DMS153 treated with DMSO at 0.1 percent for 48 hours (cell line): ENCODE measurements around the gene MUC15.

Source experiments
- DNase-seq: peaks from one replicate; lab custom pipeline; 2025; ENCODE audit not compliant: unreplicated experiment; lab: John Stamatoyannopoulos, UW

MUC15 gene

DNA sequence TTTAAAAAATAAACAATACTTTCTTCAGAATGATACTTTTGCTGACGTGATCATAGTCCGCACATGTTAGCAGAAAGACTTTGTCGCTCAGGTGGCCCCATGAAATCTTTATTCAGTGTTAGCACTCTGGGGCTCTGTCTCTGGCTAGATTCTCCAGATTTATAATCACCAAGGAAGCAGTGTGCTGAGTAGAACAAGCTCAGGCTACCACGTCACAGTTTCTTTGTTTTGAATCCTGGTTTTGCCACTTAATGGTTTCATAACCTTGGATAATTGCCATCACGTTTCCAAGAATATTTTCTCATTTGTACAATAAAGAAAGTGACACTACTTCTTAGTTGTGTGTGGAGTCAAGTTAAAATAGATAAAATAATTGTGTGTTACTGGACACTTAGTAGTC, 3.9 kb upstream of the MUC15 start:
- no peak for DNase-seq

DNA sequence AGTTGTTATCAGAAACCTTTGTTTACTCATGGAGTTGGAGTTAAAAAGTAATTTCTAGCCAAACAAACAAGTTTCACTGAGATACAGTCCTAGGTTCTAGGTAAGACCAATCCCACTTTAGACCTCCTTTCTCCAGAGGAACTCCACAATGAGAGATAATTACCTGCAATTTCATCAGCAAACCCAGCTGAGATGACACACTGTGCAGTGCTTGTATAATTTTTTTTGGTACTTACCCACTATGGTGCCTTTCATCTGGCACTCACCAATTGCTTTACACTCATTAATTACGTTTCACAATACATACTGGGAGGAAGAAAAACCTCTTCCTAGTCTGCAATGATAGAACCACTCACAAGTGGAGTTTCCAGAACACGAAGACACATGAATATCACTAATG, 1.8 kb upstream of the MUC15 start:
- DNase-seq = no peak

DNA sequence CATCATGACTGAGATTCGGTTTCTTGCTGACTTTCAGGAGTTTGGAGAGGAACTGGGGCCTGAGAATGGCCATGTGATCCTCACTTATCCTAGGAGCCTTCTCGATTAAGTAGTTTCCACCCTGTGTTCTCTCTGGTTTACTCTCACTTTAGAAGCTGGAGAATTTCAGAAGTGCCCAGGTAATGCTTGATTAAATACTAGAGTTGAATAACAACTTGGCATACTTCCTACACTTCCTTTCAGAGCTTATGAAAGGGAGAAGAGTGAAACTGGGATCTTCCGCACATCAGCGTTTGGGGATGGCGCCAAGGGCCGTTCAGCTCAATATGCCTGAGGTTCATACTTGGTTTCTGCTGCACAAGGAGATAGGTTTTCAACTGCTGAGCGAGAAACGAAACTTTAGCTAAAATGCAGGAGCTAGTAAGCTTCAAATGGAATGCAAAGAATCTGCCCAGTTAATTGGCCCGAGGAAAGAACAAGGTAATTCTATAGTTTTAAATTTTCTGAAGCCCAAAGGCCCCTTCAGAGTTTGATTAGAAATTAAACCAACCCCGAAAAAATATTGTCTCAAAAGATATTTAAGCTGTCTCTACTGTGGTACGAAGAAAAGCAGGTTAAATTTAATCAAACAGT, 823 bp upstream of the MUC15 start:
- no peak for DNase-seq

DNA sequence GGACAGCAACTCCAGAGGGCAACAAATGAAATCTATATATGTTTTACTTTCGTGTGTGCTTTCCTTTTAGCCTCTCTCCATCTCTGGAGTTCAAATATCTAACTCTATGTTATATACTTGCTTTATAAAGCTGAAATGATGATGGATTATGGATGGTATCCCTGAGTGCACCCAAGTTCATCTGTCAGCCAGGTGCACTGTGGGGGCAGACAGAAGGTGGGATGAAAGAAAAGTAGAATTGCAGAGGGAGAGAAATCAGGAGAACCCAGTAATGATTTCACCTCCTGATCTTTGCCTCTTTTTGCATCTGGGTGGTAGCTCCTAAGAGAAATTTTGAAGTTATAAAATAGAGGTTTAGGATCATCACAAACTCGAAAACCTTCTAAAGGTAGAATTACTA, 2.4 kb downstream of the MUC15 start:
- no peak for DNase-seq

DNA sequence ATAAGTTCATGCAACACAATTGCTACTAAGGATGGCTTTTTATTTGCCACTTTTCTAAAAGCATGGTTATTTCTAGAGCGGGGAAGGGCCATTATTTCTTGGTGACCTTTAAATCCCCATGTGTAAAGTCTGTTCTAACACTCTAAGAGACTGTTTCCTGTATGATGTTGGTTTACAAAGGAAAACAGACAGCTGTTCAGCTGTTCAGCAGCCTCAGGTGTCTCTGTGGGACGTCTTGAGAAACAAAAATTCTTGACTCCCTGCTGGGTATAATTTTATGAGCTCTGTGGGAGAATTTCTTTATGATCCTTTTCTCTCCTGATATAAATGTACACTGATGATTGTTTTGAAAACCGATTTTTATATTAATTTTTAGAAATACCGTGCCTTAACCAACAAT, 13.9 kb downstream of the MUC15 start:
- no peak for DNase-seq

DNA sequence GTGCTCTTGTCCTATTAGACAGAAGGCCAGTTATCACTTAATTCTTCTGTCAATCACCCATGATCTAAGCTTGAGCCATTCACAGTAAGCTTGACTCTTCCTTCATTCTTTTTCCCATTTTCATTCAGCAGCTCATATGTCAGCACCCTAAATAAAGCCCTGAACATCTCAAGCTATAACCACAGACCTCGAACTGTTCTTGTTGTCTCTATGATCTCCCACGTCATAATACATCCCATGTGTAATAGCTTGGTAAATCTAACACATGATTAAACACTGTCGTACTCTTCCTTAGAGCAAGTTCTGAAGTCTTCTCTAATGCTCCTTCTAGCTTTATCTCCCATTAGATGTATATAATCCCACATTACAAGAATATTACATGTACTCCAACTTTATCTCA, 14.4 kb downstream of the MUC15 start:
- no peak for DNase-seq

DNA sequence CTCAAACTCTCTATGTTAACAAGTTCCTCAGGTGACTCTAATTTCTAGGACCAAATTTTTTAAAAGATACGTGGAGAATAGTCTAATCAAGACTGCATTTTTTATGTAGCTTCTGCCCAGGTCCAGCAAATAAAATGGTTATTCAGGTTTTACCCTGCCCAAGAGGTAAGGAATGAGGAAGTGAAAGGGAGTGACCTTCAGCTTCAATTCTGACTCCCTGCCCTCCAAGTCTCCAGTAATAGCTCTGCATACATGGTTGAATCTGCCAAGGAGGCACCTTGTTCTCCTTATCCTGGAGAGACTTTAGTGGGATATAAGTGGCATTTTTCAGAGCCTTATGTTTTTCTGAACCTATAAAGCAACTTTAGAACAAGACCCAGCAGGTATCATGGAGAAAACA, 15.5 kb downstream of the MUC15 start:
- DNase-seq = no peak

DNA sequence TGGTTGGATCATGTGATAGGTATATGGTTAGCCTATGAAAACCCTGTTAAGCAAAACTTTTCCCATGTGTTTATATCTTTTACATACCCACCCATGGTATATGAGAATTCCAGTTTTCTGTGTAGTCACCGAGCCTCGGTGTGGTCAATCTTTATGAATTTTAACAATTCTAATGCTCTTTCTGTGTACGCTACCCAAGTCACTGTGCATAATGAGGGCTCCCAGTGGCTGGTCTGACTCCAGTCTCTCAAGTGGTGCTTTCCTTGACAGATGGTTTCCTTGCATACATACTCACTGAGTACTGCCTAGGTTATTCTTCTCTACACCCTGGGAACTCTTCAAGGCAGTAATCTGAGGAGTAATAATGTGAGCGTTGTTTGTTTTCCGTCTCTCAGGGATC, 17.6 kb downstream of the MUC15 start:
- no peak for DNase-seq

DNA sequence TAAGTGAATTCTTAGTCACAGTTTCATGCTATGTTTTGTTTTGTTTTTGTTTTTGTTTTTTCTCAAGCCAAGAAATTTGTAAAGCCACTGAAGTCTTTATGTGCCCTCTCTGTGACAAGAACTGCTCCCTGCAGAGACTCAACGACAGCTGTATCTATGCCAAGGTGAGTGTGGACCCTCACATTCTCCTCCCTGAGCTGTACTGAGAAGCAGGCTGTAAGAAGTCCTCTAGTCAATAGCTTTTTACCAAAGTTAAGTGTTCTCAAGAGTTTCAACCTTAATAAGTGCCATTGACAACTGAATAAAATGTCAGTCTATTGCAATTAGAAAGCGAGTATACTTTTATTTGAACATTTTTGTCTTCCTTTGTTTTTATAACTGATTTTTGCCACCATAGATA, 18.9 kb downstream of the MUC15 start:
- DNase-seq = no peak

DNA sequence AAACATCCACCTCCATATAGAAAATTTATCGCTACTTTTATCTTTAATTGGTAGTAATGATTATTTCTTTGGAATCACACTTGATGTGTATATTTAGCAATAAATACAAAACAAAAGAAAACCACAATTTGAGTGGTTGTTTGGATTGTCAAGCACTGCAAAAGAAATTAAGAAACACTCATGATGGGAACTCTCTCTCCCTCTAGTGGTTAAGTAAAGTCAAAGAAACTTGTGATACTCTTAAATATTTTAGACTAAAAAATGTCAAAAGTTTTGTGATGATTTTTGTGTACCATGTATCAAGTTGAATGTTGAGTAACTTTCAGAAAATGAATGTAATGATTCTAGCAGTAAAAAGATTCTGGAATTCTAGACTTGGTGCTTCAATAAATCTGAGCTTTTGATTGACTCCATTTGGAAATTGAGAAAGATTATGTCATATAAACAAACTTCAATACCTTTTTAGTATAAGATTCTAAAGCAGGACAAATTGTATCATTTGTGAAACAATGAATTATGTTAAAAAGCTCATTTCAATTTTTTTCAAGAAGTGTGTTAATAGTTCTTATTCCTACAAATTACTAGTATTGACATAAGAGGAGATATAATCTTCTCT, 20.8 kb downstream of the MUC15 start:
- no peak for DNase-seq

DNA sequence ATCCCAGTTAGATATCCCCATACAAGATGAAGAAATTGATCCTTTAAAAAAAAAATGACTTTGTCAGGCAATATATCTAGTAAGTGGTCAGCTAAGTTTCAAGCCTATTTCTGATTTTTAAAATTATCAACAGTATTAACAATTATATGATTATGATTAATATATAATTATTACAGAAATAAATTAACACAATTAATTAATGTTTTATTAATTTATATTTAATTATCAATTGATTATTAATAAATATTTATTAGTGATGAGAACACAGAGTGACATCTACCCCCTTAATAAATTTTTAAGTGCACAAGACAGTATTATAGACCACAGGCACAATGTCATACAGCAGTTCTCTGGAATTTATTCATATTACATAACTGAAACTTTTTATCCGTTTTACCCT, 22.0 kb downstream of the MUC15 start:
- DNase-seq = no peak

DNA sequence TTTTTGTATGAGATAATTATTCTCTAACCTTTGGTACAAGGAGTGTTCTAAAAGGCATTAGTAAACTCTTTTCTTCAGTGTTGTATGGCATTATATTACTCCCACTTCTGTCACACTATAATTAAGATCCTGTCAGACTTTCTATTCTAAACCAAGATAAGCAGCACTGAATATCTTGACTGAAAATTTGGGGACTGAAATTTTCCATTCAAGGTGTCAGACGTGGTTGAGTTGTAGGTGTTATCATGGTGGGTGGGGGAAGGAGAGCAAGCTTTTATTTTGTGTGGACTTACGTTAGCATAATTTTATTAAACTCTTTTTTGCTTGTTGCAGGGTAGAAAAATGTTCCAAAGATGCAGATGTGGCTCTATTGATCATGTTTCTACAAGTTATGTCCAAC, 22.9 kb downstream of the MUC15 start:
- DNase-seq = no peak

DNA sequence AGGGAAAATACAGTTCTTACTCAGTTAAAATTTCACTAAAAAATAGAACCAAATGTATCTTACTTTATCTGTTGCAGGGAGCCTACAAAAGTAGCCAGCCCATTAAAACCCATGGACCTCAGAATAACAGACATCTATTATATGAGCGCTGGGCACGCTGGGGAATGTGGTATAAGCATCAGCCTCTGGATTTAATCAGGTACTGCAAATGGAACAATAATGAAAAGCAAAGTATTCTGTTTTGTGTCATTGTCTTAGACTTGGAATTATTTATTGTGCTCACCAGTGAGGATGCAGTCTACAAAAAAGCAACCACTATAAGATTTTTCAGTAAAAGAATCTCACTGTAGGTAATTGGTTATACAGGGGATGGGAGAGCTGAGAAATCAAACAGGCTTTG, 30.2 kb downstream of the MUC15 start:
- no peak for DNase-seq

DNA sequence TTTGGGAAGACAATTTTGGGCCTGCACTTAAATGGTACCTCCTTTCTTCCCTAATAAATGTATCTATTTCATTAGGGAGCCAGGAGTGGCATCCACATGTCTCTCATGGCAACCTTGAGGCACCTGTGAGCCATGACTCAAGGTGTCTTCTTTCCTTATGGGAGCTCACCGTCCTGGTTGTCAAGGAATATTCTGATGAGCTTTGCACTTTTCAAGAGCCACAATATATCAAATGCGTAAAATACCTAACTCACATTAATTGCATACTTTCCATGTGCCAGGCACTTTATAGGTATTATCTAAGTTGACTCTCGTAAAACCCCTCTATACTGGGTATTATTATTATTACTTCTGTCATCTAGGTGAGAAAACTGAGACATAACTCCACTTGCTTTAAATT, 32.5 kb downstream of the MUC15 start:
- DNase-seq = no peak

DNA sequence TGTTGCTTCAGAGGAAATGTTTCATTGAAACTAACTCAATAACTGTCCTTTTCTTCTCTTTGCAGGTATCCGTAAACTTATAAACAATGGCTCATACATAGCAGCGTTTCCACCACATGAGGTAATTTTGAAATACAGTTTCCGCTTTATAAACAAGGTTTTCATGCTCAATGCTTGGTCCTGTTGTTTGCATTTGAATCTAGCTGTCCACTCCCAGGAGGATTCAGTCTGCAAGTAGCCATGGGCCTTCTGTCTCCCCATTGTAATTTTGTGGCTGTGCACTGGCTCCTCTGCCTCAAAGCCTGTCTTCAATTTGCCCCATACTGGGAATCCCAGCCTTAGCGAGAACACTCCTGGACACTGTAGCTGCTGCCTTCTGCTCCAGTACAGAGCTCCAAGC, 34.7 kb downstream of the MUC15 start:
- no peak for DNase-seq

DNA sequence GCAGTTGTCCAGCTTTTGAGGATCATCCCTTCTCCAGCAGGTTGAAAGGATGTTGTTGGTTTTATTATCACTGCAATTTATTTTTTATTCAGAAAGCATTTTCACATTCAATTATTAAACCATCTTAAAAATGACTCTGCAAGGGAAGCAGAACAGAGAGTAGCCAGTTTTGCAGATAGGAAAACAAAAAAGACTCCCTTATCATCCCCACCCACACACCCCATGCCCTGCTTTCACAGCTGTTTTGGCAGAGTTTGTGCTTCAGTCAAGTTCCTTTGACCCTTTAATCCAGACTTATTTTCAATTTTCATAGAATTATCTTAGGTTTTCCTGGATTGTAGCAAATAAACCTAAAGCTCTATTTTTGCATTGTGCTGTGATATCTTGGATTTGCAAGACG, 44.4 kb downstream of the MUC15 start:
- DNase-seq = no peak

DNA sequence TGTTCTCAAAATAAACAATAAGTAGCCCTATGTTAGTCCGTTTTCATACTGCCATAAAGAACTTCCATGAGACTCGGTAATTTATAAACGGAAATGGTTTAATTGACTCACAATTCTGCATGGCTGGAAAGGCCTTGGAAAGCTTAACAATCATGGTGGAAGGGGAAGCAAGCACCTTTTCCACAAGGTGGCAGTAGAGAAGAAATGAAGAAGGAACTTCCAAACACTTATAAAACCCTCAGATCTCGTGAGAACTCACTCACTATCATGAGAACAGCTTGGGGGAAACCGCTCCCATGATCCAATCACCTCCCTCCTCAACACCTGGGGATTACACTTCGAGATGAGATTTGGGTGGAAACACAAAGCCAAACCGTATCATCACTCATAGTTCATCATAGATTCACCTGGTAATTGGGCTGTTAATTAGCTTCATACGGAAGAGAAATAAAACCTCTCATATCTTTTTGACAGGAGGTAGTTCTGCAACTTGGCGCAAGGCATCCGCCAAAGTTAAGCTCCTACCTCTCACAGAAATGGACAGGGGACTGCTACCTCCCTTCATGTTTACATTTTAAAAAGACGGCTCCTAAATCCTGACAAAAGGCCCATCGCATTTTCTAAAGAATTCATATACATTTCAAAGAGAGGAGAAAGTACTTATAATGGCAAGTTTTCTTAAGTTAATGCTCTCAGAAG, 49.0 kb downstream of the MUC15 start:
- DNase-seq = no peak

DNA sequence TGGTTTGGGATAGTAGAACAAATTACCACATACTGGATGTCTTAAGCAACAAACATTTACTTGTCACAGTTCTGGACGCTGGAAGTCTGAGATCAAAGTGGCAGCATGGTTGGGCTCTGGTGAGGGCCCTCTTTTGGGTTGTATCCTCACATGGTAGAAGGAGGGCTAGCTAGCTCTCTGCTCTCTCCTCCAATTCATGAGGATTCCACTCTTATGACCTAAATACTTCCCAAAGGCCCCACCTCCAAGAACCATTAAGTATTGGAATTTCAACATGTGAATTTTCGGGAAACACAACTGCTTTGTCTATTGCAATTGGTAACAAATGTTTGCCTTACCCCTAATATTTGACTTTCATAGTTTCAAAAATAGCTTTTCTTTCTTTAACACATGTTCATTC, 52.6 kb downstream of the MUC15 start:
- no peak for DNase-seq

DNA sequence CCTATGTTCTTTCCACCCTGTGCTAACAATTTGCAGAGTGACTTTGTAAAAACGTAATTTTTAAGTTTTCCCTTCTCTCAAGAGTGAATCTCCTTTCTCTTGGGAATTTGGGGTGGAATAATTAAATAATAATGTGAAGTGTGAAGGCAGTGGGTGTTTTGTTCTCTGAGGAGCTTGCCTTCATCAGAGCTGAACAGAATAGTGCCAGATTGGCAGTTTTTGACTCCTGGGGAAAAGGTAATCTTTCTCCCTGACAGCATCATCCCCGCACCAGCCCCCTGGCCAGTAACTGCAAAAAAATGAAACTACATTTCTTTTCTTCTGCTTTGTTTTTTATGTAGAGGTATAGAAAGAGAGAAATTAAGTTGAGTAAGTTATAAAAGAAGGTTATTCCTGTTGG, 59.9 kb downstream of the MUC15 start:
- no peak for DNase-seq

DNA sequence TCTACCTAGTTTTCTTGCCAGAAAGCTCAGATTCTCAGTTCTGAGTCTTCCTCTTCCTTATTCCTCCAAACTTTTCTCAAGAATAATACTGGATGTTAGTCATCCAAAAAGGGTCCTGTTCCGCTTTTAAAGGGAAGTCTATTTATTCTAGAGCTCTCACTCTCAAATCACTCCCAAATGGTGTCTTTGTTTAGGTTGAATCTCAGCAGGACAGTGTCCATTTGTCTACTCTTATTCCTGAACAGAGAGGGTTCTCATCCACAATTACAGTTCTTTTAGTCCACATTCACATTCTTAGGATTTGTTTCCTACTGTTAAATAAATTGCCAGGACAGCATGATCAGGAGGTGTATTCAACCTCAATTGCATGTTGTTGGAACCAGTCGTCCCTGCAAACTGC, 61.3 kb downstream of the MUC15 start:
- DNase-seq = no peak

DNA sequence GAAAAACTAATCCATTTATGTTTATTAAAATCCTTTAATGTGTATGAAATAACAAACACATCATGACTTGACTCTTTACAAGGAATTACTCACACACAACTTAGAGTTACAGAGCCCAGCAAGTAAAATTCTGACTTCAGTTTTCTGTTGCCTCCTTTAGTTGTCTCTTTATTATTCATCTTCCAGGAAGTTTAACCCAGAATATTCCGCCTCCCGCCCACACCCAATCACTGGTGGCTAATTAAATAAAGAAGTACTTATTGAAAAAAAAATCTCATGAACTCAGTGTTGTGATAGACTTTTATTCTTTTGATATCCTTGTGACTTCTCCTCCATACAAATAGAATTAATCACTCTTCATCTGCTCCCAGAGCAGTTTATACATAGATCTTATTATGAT, 61.9 kb downstream of the MUC15 start:
- DNase-seq = no peak
